GM12878 (cell line): Measurements from ENCODE around the gene ARTN.

Experiments used
- BACH1 ChIP-seq: fragments of 450-650 bp; IDR thresholded peaks from 2 replicates; pipeline ENCODE4 v1.6.1; 2017; ENCODE audit warnings: mild to moderate bottlenecking, borderline replicate concordance
- BCL11A ChIP-seq: IDR thresholded peaks from 2 replicates; pipeline ENCODE4 v1.6.1; 2011; ENCODE audit warnings: low read depth, low read length
- EZH2 ChIP-seq: IDR thresholded peaks from 2 replicates; pipeline ENCODE4 v1.6.1; 2012; ENCODE audit warnings: low read depth, mild to moderate bottlenecking, control low read depth, inconsistent platforms, low read length, borderline replicate concordance; ENCODE audit not compliant: control insufficient read depth
- GABPA ChIP-seq: IDR thresholded peaks from 2 replicates; pipeline ENCODE4 v1.6.1; 2014; ENCODE audit warnings: antibody characterized with exemption, low read depth, mild to moderate bottlenecking, inconsistent platforms
- JUNB ChIP-seq: IDR thresholded peaks from 2 replicates; pipeline ENCODE4 v1.6.1; 2016; ENCODE audit warnings: antibody characterized with exemption, mild to moderate bottlenecking
- POLR2A ChIP-seq: IDR thresholded peaks from 2 replicates; pipeline ENCODE4 v1.6.1; 2011; ENCODE audit warnings: low read depth, mild to moderate bottlenecking, low read length
- TBL1XR1 ChIP-seq: IDR thresholded peaks from 2 replicates; pipeline ENCODE4 v1.6.1; 2012; ENCODE audit warnings: low read depth, low read length, improper control_type of control experiment
- TF ChIP-seq, protein P1 (sequence below), 3 experiments: IDR thresholded peaks in 2 of 3; conservative IDR thresholded peaks in 1 of 3; 2 replicates each; pipeline ENCODE4 v1.5.1; 2011; ENCODE audit warnings: low read depth in 3 of 3, low read length in 3 of 3, mild to moderate bottlenecking in 3 of 3, control low read depth in 2 of 3, moderate library complexity in 2 of 3, inconsistent platforms in 1 of 3, mixed read lengths in 1 of 3; ENCODE audit not compliant: control insufficient read depth in 2 of 3, insufficient read depth in 1 of 3; ENCODE audit errors: extremely low read depth in 1 of 3
- TF ChIP-seq, protein P2 (sequence below): IDR thresholded peaks from 2 replicates; pipeline ENCODE4 v1.6.1; 2011; ENCODE audit warnings: low read depth, low read length, improper control_type of control experiment, borderline replicate concordance
- TF ChIP-seq, protein P3 (sequence below): IDR thresholded peaks from 2 replicates; pipeline ENCODE4 v1.6.1; 2012; ENCODE audit warnings: low read depth, low read length, improper control_type of control experiment

DNA sequence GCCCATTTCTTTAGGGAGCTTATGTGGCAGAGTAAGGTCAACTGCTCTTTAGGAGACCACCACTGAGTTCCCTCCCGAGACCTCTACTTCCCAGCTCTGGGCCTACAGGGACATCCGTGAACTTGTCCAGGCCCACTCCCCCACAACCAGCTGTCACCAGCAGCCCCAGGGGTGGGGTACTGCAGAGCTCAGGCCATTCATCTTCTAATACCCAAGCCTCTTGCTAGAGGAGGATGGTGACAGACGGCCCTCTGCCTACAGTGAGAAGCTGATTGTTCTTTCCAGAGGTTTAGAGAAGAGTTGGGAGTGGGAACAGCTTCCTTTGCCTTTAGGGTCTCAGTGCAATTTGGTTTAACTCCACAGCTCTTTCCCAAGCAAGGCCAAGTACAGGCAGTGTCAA lies 33.2 kb upstream of the ARTN start:
- TF ChIP-seq EZH2 (no peak), POLR2A (no peak), BACH1 (no peak), TBL1XR1 (no peak), JUNB (no peak), GABPA (no peak), BCL11A (no peak)
- TF ChIP-seq, protein P1, sequence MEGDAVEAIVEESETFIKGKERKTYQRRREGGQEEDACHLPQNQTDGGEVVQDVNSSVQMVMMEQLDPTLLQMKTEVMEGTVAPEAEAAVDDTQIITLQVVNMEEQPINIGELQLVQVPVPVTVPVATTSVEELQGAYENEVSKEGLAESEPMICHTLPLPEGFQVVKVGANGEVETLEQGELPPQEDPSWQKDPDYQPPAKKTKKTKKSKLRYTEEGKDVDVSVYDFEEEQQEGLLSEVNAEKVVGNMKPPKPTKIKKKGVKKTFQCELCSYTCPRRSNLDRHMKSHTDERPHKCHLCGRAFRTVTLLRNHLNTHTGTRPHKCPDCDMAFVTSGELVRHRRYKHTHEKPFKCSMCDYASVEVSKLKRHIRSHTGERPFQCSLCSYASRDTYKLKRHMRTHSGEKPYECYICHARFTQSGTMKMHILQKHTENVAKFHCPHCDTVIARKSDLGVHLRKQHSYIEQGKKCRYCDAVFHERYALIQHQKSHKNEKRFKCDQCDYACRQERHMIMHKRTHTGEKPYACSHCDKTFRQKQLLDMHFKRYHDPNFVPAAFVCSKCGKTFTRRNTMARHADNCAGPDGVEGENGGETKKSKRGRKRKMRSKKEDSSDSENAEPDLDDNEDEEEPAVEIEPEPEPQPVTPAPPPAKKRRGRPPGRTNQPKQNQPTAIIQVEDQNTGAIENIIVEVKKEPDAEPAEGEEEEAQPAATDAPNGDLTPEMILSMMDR (IDR thresholded peaks at IDR 0.05 in 2 of 3, conservative IDR thresholded peaks at IDR 0.05 in 1 of 3; ENCODE audit: control insufficient read depth in 2 of 3, extremely low read depth in 1 of 3, insufficient read depth in 1 of 3, low read depth in 3 of 3, low read length in 3 of 3): no peak
- TF ChIP-seq, protein P2, sequence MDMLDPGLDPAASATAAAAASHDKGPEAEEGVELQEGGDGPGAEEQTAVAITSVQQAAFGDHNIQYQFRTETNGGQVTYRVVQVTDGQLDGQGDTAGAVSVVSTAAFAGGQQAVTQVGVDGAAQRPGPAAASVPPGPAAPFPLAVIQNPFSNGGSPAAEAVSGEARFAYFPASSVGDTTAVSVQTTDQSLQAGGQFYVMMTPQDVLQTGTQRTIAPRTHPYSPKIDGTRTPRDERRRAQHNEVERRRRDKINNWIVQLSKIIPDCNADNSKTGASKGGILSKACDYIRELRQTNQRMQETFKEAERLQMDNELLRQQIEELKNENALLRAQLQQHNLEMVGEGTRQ: no peak
- TF ChIP-seq, protein P3, sequence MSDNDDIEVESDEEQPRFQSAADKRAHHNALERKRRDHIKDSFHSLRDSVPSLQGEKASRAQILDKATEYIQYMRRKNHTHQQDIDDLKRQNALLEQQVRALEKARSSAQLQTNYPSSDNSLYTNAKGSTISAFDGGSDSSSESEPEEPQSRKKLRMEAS: no peak
